AG08395 (cell line): ENCODE data around the gene SHLD1.
"Not testable (repeated sequence)": the region's sequence is repeated elsewhere in the genome, so short reads cannot be mapped to it uniquely, and the experiment has no call there.

Experiments
- DNase-seq: peaks from one replicate; pipeline ENCODE4 v3.0.0; 2012; ENCODE audit warnings: mixed read lengths, low spot score

The SHLD1 gene

DNA sequence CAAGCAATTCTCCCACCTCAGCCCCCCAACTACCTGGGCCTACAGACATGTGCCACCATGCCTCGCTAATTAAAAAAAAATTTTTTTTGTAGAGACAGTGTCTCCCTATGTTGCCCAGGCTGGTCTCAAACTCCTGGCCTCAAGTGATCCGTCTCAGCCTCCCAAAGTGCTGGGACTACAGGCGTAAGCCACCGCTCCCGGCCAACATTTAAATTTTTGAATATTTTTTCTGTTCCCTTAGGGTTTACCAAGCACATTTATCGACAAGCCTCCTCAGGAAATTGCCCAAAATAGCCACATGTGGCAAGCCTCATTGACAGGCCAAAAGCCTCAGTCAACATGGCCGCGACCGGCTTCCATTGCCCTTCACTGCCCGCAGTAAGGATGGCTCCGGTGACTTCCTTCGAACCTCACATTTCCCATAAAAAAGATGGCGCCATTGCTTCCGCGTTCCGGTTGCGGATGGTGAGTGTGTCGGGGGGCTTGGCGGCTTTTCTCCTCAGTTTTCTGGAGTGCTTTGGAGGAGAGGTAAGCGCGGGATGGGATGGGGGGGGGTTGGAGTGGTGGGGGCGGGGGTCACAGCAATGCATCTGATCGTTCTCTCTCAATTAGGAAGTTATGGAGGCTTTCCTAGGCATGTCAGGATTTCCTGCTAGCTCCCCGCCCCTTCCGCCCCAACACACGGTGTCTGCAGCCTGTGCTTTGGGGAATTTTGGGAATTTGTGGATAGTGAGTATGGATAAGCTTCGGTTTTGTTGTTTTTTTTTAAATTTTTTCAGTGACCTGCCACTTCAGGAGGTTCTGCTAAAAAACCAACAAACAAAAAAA lies at the start of gene SHLD1:
Gene SHLD1, plus strand, starts transcription at position 450 of the 828 bp plus-strand sequence. CDS start 22,465 bp downstream, outside the sequence.
- peak; percentile 84 for DNase-seq

DNA sequence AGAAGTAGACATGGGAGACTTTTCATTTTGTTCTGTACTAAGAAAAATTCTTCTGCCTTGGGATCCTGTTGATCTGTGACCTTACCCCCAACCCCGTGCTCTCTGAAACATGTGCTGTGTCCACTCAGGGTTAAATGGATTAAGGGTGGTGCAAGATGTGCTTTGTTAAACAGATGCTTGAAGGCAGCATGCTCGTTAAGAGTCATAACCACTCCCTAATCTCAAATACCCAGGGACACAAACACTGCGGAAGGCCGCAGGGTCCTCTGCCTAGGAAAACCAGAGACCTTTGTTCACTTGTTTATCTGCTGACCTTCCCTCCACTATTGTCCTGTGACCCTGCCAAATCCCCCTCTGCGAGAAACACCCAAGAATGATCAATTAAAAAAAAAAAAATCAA lies 47.9 kb upstream of the SHLD1 start:
- DNase-seq = not testable (repeated sequence)

DNA sequence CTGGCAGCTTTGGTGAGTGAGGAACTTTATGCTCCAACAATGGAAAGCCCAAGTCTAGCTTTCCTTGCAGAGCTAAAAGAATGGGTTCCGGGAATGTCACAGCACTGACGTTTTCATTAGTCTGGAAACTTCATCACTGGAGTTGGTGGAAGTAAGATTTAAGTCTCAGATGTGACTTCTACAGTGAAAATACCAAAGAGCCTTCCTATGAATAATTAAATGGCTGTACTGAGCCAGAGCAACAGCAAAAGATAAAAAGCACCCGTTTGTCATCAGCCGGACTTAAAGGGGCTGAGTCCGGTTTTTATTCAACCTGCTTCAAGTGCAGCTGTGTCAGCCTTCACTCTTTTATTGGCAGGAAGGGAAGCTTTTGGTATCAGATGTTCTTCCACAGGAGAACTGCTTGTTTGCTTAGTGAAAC lies 46.5 kb upstream of the SHLD1 start:
- DNase-seq = no peak

DNA sequence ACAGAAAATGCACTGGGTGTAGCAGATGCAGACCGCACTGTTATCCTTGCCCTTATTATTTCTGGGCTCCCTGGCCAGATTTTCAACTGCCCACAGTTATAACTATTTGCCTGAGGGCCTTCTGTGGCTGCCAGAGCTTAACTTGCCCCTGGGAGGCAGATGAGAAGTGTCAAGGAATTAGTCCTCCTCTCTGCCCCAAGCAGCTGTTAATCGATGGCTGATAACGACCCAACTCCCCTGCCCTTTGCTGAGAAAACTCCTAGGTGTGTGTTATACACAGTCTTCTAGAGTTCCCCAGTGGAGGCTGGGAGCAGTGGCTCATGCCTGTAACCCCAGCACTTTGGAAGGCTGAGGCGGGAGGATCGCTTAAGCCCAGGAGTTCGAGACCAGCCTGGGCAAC lies 44.4 kb upstream of the SHLD1 start:
- no peak for DNase-seq

- DNase-seq = no peak
Measured at GRCh38 chr20:5706797-5707196, 43.4 kb upstream of the SHLD1 start.

GRCh38 chr20:5710551-5710950 lies 39.6 kb upstream of the SHLD1 start:
- no peak for DNase-seq

DNA sequence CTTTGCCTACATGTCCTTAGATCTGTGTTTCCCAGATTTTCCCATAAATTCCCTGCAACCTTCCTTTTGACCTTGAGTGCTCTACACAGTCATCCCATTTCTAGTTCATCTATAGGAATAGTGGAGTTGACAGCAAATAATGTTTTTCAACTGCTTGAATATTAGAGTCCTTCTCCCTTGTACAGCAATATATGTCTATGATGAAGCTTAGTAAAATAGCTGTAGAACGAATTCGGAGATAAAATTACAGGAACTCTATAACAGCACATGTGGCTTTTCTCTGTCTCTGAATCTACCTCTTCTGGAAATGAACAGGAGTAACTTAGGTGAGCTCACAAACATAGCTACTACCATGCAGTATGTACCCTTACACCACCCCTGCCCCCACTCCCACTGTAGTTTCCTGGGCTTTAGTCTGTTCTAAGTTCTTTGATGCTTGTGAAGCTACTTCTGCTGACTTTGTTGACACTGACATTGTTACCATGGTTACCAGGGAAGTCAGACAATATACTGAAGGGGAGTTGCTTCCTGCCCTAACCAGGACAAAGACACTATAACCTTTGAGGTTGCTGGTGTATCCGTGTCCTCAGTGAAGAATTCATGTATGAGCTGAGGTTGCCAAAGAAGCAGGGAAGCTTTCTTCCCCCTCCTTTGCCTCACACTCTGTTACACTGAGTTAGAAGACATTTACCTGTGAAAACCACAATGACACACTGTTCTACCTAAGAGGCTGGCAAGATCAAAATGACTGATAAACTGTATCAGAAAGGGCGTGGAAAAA lies 35.8 kb upstream of the SHLD1 start:
- DNase-seq = no peak

DNA sequence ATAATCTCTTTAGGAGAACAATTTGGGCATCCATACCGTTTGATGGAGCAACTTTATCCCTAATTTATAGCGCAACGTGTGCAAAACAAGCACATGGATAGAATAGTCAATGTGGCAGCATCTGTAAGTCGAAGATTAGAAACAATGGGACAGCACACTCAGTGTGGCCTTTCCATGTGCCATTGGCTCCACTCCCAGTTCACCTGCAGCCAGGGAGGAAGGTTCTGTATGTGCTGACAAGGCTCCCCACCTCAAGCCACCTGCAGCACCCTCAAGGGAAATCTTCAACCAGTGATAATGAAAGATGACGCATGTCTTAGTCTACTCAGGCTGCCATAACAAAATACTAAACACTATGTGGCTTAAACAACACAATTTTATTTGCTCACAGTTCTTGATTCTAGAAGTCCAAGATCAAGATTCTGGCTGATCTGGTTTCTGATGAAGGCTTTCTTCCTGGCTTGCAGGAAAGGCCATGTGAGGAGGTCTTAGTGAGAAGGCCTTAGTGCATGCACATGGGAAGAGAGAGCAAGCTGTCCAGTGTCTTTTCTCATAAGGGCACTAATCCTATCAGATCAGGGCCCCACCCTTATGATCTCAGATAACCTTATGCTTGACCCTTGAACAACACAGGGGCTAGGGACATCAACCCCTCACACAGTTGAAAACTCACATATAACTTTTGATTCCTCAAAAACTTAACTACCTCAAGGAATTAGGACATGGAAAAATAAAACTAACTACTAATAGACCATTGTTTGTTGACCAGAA lies 34.9 kb upstream of the SHLD1 start:
- DNase-seq = no peak

GRCh38 chr20:5716953-5717352 lies 33.2 kb upstream of the SHLD1 start:
- DNase-seq = no peak

GRCh38 chr20:5718896-5719595 lies 31.2 kb upstream of the SHLD1 start:
- DNase-seq = no peak

DNA sequence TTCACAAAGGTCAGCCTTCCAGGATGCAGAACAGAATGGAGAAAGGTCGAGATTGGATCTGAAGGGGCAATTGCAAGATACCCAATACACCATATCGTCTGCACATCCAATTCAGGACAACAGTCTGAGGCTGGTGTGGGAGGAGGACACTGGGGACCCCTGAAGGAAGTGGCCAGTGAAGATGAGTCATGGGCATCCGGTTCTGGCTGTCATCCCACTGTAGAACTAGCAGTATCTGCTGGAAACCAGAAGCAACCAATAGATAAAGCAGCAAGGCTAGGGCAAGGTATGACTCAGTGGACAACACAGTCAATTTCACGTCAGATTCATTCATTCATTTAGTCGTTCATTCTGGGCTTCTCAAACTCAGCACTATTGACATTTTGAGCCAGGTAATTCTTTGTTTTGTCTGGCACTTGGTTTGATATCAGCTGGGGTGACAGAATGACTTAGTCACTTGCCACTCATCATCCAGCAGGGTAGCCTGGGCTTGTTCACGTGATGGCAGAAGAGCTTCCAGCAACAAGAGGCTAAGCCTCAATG lies 30.3 kb upstream of the SHLD1 start:
- no peak for DNase-seq

DNA sequence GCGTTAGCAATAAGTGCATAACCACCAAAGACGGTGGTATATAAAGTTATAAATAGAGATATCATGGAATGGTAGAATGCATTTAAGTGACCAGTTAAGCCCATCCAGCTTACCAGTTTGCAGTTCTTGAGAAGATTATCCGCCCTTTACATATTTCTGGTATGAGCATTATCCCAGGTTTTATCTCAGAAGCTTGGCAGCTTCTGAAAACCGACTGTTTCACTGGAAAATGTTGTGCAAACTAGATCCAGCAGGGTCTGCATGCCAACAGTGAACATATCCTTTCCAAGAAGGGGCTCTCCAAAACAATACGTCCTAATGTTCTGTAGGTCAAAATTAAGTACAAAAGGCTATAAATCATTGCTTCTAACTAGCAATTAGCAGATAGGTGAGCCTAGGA lies 29.5 kb upstream of the SHLD1 start:
- no peak for DNase-seq

DNA sequence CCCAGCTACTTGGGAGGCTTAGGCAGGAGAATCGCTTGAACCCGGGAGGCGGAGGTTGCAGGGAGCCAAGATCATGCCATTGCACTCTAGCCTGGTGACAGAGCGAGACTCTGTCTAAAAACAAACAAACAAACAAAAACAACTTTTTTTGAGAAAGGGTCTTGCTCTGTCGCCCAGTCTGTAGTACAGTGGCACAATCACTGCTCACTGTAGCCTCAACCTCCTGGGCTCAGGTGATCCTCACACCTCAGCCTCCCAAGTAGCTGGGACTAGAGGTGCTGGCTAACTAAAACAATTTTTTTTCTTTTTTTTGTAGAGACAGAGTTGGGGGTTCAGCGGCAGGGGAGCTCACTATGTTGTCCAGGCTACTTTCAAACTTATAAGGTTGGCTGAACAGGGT lies 28.8 kb upstream of the SHLD1 start:
- not testable (repeated sequence) for DNase-seq

- no peak for DNase-seq
Measured at GRCh38 chr20:5722927-5723326, 27.3 kb upstream of the SHLD1 start.

DNA sequence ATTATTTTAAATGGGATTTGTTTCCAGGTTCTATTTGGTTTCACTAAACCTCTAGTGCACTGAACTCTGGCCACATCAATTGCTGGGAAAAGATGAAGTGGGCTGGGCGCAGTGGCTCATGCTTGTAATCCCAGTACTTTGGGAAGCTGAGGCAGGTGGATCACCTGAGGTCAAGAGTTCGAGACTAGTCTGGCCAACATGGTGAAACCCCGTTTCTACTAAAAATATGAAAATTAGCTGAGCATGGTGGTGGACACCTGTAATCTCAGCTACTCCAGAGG lies 25.1 kb upstream of the SHLD1 start:
- DNase-seq = not testable (repeated sequence)

GRCh38 chr20:5727018-5727515 lies 23.1 kb upstream of the SHLD1 start:
- DNase-seq = no peak

GRCh38 chr20:5729348-5729747 lies 20.9 kb upstream of the SHLD1 start:
- DNase-seq = no peak

DNA sequence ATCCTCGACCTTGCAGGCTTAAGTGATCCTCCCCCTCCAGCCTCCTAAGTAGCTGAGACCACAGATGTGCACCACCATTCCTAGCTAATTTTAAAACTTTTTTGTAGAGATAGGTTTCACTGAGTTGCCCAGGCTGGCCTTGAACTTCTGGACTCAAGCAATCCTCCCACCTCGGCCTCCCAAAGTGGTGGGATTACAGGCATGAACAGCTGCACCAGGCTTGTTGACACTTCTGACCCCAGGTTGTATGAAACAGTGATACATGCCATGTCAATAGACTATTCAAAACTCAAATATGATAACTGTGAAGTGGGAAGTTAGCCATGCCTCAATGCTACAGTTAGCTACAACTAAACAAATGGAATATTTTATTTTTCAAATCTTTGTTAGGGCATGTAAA lies 20.1 kb upstream of the SHLD1 start:
- DNase-seq = no peak

DNA sequence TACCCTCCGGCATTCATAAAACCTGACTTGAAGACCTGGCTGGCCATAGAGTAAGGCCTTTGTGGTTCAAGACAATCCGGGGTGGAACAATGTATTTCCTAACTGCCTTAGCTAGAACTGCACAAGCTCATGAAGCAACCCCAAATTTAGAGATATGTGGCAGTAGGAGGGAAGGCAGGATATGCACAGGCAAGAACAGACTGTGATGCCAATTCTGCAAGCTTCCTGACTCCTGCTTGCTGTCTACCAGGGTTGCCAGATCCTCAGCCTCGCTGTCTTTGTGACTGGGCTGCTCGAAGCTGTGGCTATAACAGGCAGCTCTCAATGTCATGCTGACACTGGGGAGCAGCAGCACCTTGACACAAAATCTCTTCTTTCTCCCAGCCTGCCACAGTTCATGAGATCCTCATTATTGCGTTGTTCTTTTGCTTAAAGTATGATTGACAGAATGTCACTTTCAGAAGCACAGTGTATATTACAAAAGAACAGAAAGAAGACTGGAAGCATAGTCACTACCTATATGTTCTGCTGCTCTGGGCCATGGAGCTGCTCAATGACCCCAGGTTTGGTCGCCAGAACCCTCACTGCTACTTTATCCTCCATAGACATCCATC lies 18.3 kb upstream of the SHLD1 start:
- no peak for DNase-seq

- no peak for DNase-seq
Measured at GRCh38 chr20:5734602-5735001, 15.6 kb upstream of the SHLD1 start.

- no peak for DNase-seq
Measured at GRCh38 chr20:5735845-5736510, 14.2 kb upstream of the SHLD1 start.
